ENCODE results near the gene DGKB.

The DGKB gene

GRCh38 chr7:14818871-14819270, 83.7 kb downstream of the DGKB start:
- DNase-seq, result no peak

DNA sequence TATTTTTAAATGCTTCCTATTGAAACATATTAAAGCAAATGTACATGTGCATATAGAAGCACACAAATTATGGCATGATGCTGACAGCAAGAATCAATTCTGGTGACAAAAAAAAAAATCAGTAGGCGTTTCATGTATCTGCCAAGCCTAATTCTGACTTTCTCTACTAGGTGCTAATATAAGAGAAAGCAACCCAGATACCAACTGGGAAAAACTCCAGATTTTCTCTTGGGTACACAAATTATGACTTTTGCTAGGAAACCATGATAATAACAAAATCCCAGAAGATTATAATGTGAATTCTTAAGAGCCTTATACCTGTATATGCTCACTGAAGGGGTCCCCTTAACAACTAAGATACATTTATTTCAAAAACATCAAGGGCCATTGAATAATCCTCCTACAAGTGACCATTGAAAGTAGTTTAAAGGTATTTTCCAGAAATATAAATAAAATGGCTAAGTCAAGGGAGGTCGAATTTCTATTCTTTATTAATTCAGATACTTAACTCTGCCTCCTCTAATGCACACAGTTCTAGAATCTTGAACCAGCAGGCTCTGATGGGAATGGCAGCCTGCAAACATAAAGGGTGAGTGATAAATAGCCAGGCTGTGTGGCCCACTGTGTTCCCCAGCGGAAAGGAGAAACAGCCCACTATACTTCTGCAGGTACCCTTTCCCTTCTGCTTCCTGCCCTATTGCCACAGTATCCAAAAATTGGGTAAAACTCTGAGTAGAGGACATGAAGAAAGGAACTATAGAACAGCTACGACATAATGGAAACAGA, 84.5 kb downstream of the DGKB start:
- DNase-seq, result no peak

DNA sequence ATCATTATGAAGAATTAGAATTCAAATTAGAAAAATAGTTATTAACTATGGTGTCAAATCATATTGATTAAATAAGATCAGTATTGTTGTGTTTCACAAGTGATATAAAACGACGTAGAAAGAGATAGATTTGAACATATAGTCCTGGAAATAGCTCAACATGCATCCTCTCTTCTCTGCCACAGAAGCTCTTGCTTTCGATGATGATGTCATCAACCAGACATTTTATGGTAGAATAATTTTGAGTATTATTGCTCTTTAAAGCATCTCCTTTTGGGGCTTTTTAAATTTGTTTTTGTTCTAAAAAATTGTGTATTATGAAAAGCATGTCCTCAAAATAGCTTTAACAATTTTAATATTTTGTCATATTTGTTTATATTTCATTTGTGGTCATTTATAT, 95.0 kb downstream of the DGKB start:
- no peak for DNase-seq

DNA sequence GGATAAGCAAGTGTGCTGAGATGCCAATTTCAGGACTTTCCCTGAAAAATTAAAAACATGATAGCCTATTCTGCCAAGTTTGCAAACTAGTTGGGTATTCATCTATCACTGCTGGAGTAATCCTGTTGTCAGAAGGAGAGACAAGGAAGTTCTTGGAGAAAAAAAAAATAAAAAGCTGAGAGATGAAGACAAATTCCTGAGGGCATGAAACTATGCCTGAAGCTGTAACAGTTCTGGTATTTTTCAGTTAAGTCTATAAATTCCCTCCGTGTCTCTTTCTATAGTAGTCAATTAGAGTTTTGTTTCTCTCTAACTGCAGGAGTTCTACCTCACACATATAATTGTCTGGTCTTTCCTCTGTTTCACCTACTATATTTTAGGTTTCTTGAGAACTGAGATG, 95.7 kb downstream of the DGKB start:
- no peak for DNase-seq

- peak; percentile 58 for DNase-seq
These were observed 97.3 kb downstream of the DGKB start for GRCh38 chr7:14805105-14805719.

DNA sequence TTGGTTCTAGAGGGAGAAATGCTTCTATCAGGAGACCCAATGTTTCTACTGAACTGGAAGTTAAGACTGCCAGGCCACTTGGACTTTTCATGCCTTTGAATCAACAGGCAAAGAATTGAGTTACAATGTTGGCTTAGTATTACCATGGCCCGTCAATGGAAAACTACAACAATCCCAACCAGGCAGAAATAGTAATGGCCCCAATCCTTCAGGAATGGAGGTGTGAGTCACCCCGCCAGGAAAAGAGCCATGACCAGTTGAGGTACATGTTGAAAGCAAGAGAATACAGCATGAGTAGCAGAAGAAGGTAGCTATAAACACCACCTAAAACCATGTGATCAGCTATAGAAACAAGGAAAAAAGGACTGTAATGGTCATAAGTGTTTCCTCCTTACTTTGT, 101.9 kb downstream of the DGKB start:
- no peak for DNase-seq

- DNase-seq, result no peak
These were observed 109.4 kb downstream of the DGKB start for GRCh38 chr7:14793151-14793550.

DNA sequence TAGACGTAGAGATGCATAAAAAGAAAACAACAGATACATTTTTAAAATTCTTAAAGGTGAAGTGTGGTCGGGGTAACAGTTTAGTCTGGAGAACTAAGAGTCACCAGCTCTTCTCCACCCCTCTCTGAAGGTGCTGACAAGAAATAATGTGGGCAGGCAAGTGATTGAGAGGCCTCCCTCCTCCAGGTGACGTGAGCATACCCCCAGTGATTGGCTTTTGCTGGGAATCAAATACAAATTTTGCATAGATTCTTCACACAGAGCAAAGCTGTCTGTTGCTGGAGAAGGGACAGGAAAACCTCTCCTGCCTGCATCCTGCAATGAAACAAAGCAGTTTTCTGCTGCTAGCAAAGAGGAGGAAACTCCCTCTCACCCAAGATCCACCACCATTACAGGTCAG, 115.0 kb downstream of the DGKB start:
- no peak for DNase-seq

DNA sequence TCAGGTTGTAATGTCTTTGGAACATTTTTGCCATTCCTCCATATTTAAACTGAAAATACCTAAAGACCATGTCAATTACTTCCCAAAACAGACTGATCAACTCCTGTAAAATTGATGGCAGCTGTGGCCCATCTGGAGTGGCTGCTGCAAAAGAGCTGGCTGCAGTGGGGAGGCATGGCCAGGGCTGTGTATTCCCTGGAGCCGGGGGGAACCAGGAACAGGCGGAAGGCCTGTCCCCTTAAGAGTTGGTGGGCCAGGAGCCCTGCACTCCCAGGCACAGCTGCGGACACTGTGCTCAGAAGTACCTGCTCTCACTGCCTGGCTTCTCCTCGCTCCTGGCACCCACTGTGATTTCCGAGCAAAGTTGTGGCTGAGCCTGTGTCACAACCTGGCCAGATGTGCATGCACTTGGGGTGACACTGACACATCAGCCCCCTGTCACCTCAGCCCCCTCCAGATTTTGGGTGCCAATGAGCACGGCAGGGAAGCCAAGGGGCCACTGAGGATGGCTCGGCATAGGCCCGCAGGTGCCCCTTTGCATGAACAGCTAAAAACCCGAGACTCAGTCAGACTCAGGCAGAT, 116.1 kb downstream of the DGKB start:
- no peak for DNase-seq

GRCh38 chr7:14777806-14778205, 124.7 kb downstream of the DGKB start:
- DNase-seq, result no peak

DNA sequence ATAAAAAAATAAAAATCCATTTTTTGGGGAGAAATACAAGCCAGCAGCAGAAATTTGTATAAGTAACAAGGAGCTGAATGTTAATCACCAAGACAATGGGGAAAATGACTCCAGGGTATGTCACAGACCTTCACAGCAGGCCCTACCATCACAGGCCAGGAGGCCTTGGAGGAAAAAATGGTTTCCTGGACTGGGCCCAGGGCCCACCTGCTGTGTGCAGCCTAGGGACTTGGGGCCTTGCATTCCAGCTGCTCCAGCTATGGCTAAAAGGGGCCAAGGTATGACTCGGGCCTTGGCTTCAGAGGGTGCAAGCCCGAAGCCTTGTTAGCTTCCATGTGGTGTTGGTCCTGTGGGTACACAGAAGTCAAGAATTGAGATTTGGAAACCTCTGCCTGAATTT, 126.3 kb downstream of the DGKB start:
- no peak for DNase-seq

- no peak for DNase-seq
These were observed 128.8 kb downstream of the DGKB start for GRCh38 chr7:14773729-14774271.

- no peak for DNase-seq
These were observed 131.9 kb downstream of the DGKB start for GRCh38 chr7:14770614-14771013.

- DNase-seq, result no peak
These were observed 133.3 kb downstream of the DGKB start for GRCh38 chr7:14769261-14769660.

GRCh38 chr7:14767716-14768425, 134.7 kb downstream of the DGKB start:
- no peak for DNase-seq

DNA sequence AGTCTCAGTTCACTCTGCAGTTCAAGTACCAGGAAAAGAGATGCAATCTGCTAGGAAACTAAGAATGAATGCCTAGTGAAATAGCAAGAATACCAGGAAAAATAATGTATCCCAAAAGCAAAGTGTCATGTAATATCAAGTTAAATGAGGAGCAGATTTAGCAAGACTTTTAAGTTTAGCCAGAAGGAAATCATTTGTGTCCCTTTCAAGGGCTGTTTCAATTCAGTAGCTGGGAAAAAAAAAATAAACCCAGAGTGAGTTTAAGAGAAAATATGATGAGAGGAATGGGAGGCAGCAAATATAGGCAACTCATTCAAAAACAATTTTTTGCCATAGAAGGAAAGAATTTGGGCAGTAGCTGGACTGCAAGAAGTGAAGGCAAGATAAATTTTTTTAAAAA, 135.8 kb downstream of the DGKB start:
- no peak for DNase-seq

DNA sequence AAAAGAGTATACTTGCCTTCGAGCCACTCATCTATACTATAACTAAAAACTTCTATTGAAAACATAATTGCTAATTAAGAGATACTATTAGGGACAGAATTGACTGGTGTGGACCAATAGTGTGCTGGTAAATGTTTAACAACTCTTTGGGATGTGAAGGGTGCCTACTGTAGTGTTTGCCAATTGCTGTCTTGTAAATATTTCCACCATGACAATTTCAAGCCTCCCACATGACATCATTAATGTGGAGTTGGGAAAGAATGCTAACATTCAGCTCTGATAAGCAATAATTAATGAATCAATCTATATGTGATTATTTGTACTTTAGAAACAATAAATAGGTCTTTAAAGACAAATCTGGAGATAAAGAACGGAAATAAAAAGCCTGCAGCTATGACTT, 136.8 kb downstream of the DGKB start:
- no peak for DNase-seq

DNA sequence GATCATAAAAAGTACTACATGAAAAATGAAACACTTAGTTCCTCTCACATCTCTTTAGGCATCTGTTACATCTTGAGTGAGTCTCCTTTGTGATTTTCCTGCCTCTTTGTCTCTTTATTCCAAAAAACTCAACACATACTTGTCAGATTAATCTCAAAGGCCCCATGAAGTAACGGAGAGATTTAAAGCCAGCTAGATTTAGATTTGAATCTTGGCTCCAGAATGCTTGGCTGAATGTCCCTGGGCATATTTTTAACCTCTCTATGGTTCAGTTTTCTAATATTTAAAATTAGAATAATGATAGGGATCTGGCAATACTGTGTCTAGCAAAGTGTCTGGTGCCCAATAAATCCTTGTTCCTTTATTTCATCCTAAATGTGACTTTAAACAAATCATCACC, 140.0 kb downstream of the DGKB start:
- no peak for DNase-seq

DNA sequence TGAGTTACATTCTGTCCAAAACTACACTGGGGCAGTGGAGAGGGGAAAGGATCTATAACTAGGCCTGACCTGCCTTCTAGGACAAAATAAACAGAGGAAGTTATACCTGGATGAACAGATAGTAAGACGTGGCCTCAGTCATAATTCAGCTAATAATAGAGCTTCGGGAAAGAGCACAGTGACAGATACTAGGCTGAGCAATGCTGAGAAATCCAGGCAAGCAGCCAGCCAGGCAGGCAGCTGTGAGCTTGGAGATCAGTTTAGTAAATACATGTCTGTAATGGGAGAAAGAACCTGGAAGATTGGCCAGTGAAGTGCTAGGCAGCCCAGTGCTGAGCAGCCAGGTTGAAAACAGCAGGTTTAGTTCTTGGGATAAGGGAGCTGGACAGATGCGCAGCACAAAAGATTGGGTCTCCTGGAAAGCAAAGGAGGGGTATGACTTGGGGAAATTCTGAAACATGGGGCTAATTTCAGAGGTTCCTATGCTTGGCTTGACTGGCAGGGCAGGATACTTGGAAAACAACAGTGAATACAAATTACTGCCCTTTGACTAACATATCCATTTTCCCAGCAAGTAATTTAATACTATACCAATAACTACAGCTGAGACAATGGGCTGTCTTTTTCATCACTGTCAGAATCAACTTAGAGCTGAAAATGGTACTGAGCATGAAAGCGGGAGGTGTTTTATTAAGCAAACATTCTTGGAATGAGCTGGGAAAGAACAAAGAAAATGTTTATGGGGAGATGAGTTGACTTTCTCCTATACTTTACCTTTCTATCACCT, 140.8 kb downstream of the DGKB start:
- DNase-seq, result no peak

GRCh38 chr7:14760730-14761478, 141.6 kb downstream of the DGKB start:
- no peak for DNase-seq

DNA sequence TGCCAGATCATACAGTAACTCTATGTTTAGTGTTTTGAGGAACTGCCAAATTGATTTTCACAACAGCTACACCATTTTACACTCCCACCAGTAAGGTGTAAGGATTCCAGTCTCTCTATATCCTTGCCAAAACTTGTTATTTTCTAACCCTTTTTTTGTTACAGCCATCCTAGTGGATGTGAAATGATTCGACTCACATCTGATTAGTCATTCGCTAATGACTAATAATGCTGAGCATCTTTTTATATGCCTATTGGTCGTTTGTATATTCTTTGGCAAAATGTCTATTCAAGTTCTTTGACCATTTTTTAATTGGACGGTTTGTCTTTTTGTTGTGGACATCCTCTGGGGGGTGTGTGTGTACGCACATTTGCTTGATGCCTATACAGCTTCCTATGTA, 142.8 kb downstream of the DGKB start:
- no peak for DNase-seq

- no peak for DNase-seq
These were observed 147.9 kb downstream of the DGKB start for GRCh38 chr7:14754631-14755030.

All from OCI-M1 (cell line).